Hepatocyte (in vitro differentiated cells): Measurements from ENCODE around the gene CAMK4. TPM values are rescaled to one million over a fixed set of nuclear protein-coding genes. Genes with fewer than 3 reads are reported as not detected.

Experiments
- DNase-seq: peaks from one replicate; pipeline ENCODE4 v3.0.0-alpha.2; 2016; ENCODE audit warnings: low spot score
- H2AFZ ChIP-seq: fragments of 200-600 bp; sonication (generic); 2 replicates; pipeline ENCODE4 v1.6.0; 2016; ENCODE audit warnings: antibody characterized with exemption, mild to moderate bottlenecking
- H3K27ac ChIP-seq: fragments of 200-600 bp; sonication (generic); 2 replicates; pipeline ENCODE4 v1.5.1; 2016; ENCODE audit warnings: mild to moderate bottlenecking
- H3K27me3 ChIP-seq: fragments of 200-600 bp; sonication (generic); 2 replicates; pipeline ENCODE4 v1.6.1; 2016
- H3K36me3 ChIP-seq: fragments of 200-600 bp; sonication (generic); replicated peaks from 2 replicates; pipeline ENCODE4 v1.5.1; 2016; ENCODE audit warnings: low read depth; ENCODE audit not compliant: insufficient read depth
- H3K4me1 ChIP-seq: fragments of 200-600 bp; sonication (generic); 2 replicates; pipeline ENCODE4 v1.5.1; 2016; ENCODE audit warnings: mild to moderate bottlenecking, moderate library complexity; ENCODE audit not compliant: insufficient read depth
- H3K4me2 ChIP-seq: fragments of 200-600 bp; sonication (generic); 2 replicates; pipeline ENCODE4 v1.6.0; 2016
- H3K4me3 ChIP-seq: fragments of 200-600 bp; sonication (generic); 2 replicates; pipeline ENCODE4 v1.5.1; 2016; ENCODE audit warnings: mild to moderate bottlenecking
- H3K79me2 ChIP-seq: fragments of 200-600 bp; sonication (generic); 2 replicates; pipeline ENCODE4 v1.6.0; 2017; ENCODE audit warnings: mild to moderate bottlenecking
- H3K9me2 ChIP-seq: fragments of 200-600 bp; sonication (generic); replicated peaks from 2 replicates; pipeline ENCODE4 v1.6.0; 2017; ENCODE audit warnings: mild to moderate bottlenecking; ENCODE audit not compliant: insufficient read depth
- H3K9me3 ChIP-seq: fragments of 200-600 bp; sonication (generic); 2 replicates; pipeline ENCODE4 v1.5.1; 2016; ENCODE audit warnings: low read depth, mild to moderate bottlenecking
- H4K20me1 ChIP-seq: fragments of 200-600 bp; sonication (generic); 2 replicates; pipeline ENCODE4 v1.6.0; 2016; ENCODE audit warnings: mild to moderate bottlenecking; ENCODE audit not compliant: insufficient read depth, poor library complexity, severe bottlenecking
- CTCF ChIP-seq: fragments of 200-600 bp; sonication (generic); IDR thresholded peaks from 2 replicates; pipeline ENCODE4 v1.5.1; 2016; ENCODE audit warnings: antibody characterized with exemption, mild to moderate bottlenecking; ENCODE audit not compliant: poor library complexity
- EZH2 ChIP-seq: fragments of 200-600 bp; sonication (generic); IDR thresholded peaks from 2 replicates; pipeline ENCODE4 v1.6.1; 2016; ENCODE audit warnings: antibody characterized with exemption, mild to moderate bottlenecking, borderline replicate concordance
- EZH2phosphoT487 ChIP-seq: fragments of 200-600 bp; sonication (generic); IDR thresholded peaks from one replicate; pipeline ENCODE4 v1.6.1; 2018; ENCODE audit warnings: antibody characterized with exemption, mild to moderate bottlenecking, low read depth, moderate library complexity; ENCODE audit not compliant: unreplicated experiment, severe bottlenecking
- WGBS: methylation state at CpG from one replicate; pipeline ENCODE4 v1.1.6; 2016; ENCODE audit warnings: low lambda C conversion rate; ENCODE audit errors: missing lambda C conversion rate; 5-methylcytosine and 5-hydroxymethylcytosine counted together
- polyA plus RNA-seq: library from polyadenylated mRNA; unstranded; fragments of >200 nt; fragmentation: Nextera tagmentation; extraction: Ambion mirVana; gene quantifications from 2 replicates; pipeline ENCODE4 v1.2.1, GENCODE V29; 2016
- total RNA-seq: library from RNA; depleted of rRNA; stranded (reverse); fragments of >200 nt; gene quantifications from 2 replicates; pipeline ENCODE4 v1.2.3, GENCODE V29; 2014

Gene CAMK4
- total and polyA plus RNA-seq, 2 experiments from 2014 or later = 1.0 to 3.4 TPM

DNA sequence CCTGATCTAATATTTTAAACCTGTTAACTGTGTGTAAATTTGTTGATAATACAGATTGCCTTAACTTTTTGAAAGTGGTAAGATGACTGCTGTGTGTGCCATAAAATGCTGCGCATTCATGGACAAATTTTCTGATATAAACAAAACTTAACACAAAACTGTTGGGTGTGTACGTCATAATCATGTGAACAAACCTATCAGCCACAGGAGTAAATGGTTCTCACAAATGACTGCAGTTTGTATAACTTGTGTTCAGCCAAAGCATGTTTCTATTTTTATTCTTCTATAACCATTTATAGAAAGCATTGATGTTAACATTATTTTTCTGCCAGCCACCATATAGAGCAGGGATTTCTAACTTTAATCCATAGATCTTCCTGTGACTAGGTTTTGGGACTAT, 21.5 kb downstream of the CAMK4 start:
- H2AFZ ChIP-seq = no peak overlapping the region
- no peaks in the 10 kb centered on the region for H4K20me1 ChIP-seq
- DNase-seq = no peak
- H3K4me1 ChIP-seq = no peaks in the 10 kb centered on the region
- H3K27me3 ChIP-seq = peaks cover 7% of the 10 kb centered on the region
- H3K79me2 ChIP-seq = no peaks in the 10 kb centered on the region
- H3K4me2 ChIP-seq = no peak overlapping the region
- TF ChIP-seq CTCF = no peak
- TF ChIP-seq EZH2 = no peak
- no peak overlapping the region for H3K4me3 ChIP-seq
- no peak overlapping the region for H3K27ac ChIP-seq
- no peaks in the 10 kb centered on the region for H3K36me3 ChIP-seq
- H3K9me3 ChIP-seq = no peaks in the 10 kb centered on the region
- 90% methylated on average over 2 of the region's 2 CpGs for WGBS
- H3K9me2 ChIP-seq = no peaks in the 10 kb centered on the region

DNA sequence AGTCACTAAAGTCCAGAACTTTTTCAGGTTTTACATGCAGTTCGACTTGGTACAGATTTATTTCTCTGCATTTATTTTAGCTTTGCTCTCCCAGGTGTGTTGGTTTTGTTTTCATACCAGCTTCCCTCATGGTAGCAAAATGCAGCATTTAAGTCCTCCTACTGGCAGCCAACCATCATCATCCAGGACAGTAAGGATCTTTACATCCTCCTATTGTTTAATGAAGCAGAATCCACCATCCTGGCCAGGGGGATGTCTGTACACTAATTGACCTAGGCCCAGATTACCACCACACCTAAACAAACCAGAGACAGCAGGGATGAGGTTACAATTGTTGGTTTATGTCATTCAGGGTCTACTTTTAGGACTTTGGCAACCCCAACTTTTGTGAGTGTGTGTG, 22.3 kb downstream of the CAMK4 start:
- no peak for TF ChIP-seq CTCF
- no peak for TF ChIP-seq EZH2phosphoT487
- no peak for TF ChIP-seq EZH2
- DNase-seq = no peak
- Histone ChIP-seq H3K79me2 (no peaks in the 10 kb centered on the region), H3K27ac (no peak overlapping the region), H3K4me3 (no peak overlapping the region), H3K9me2 (no peaks in the 10 kb centered on the region), H3K27me3 (peaks cover 7% of the 10 kb centered on the region), H3K4me2 (no peak overlapping the region), H4K20me1 (no peaks in the 10 kb centered on the region), H2AFZ (no peak overlapping the region), H3K9me3 (no peaks in the 10 kb centered on the region), H3K4me1 (no peaks in the 10 kb centered on the region), H3K36me3 (no peaks in the 10 kb centered on the region)
- WGBS = 100% methylated on average over 1 of the region's 1 CpG

DNA sequence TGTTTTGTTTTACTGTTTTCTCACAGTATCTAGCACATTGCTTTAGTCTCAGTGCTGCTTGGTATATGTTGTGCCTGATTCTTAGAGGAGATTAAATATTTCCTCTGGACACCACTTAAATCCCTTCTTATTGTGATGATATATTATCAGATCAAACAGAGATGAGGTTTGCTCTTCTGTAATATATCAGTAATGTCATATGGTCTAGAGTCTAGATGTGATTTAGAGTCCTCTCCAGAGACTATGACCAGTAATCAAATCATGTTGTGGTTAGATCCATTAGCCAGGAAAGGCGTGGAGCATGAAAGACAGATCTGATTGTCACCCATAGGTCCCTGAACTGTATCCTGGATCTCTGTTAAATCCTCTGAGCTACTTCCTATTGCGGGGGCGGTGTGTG, 24.4 kb downstream of the CAMK4 start:
- no peaks in the 10 kb centered on the region for H3K36me3 ChIP-seq
- H3K79me2 ChIP-seq = no peaks in the 10 kb centered on the region
- no peaks in the 10 kb centered on the region for H3K9me2 ChIP-seq
- no peaks in the 10 kb centered on the region for H4K20me1 ChIP-seq
- DNase-seq = no peak
- H3K9me3 ChIP-seq = no peaks in the 10 kb centered on the region
- no peak overlapping the region for H3K27ac ChIP-seq
- H3K4me3 ChIP-seq = no peak overlapping the region
- TF ChIP-seq EZH2phosphoT487 (no peak), EZH2 (no peak), CTCF (no peak)
- no peaks in the 10 kb centered on the region for H3K4me1 ChIP-seq
- 89% methylated on average over 3 of the region's 3 CpGs for WGBS
- H3K27me3 ChIP-seq = no peaks in the 10 kb centered on the region
- H3K4me2 ChIP-seq = no peak overlapping the region
- no peak overlapping the region for H2AFZ ChIP-seq

DNA sequence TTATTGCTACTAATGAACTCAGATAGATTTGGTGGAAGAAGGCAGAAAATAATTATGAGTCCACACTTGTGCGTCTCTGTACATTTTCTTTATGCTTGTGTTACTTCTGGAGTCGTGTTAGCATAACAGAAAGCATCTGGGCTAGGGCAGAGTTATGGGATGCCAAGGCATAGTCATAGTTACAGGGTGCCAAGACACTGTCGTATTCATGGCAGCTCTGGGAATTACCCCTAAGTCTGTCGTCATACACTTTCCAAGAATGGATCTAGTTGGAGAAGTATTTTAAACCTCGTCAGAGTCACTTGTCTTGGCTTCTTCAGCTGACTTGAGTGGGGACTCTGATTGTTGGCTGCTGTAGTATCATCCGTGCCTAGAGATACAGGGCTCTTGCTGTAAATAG, 27.7 kb downstream of the CAMK4 start:
- H2AFZ ChIP-seq = no peak overlapping the region
- no peaks in the 10 kb centered on the region for H3K36me3 ChIP-seq
- H3K4me2 ChIP-seq = no peak overlapping the region
- H3K27ac ChIP-seq = no peak overlapping the region
- H3K9me3 ChIP-seq = no peaks in the 10 kb centered on the region
- TF ChIP-seq EZH2phosphoT487 = no peak
- no peak for TF ChIP-seq EZH2
- no peak for TF ChIP-seq CTCF
- no peaks in the 10 kb centered on the region for H3K79me2 ChIP-seq
- H3K4me3 ChIP-seq = no peak overlapping the region
- H4K20me1 ChIP-seq = no peaks in the 10 kb centered on the region
- H3K4me1 ChIP-seq = no peaks in the 10 kb centered on the region
- H3K9me2 ChIP-seq = no peaks in the 10 kb centered on the region
- 90% methylated on average over 6 of the region's 6 CpGs for WGBS
- H3K27me3 ChIP-seq = no peaks in the 10 kb centered on the region
- DNase-seq = no peak
